ENCODE results near the gene DGCR8. TPM values are rescaled to one million over a fixed set of nuclear protein-coding genes. Genes with fewer than 3 reads are reported as not detected.

Gene DGCR8
- total and polyA plus RNA-seq, 9 donors: 27.1 to 48.7 (median 38.4) TPM

GRCh38 chr22:20052309-20053259 lies 27.5 kb upstream of the DGCR8 start:
- no peak overlapping the region for H3K4me3 ChIP-seq (ENCODE audit: low read length)
- H3K36me3 ChIP-seq (ENCODE audit: control insufficient read depth, insufficient read depth, low read length): peaks cover 37% of the 10 kb centered on the region
- H3K27ac ChIP-seq (ENCODE audit: low read length): no peak overlapping the region
- no peak for DNase-seq
- WGBS (ENCODE audit: insufficient coverage): 91% methylated on average over 12 of the region's 26 CpGs
- no peaks in the 10 kb centered on the region for H3K9me3 ChIP-seq (replicated peaks; ENCODE audit: control insufficient read depth, low read depth, low read length)
- H3K4me1 ChIP-seq (ENCODE audit: control insufficient read depth, insufficient read depth, low read length): no peaks in the 10 kb centered on the region
- H3K27me3 ChIP-seq (ENCODE audit: control insufficient read depth, insufficient read depth, low read length): no peaks in the 10 kb centered on the region

DNA sequence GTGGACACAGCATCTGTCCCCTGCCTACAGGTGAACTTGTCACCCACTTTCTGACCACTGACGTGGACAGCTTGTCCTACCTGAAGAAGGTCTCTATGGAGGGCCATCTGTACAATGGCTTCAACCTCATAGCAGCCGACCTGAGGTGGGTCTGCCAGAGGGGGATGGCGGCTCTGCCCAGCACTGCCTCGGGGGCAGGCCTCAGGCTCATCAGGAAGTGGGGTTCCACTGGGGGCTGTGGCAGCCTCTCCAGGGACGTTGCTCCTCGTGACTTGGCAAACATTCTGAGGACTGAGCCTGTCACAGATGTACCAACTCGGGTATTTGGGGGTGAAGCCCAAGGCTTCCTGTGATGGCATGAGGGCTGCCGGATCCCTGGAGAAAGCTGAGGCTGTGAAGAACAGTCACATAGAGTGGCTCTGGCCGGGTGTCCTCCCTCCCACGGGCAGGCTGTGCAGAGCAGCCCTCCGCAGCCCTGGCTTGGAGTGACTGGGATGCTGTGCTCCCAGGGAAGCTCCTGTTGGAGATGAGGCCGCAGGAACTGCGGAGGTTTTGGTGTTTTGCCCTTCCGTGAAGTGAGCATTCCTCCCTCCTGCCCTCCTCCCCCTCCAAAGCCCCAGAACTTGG lies 26.5 kb upstream of the DGCR8 start:
- H3K36me3 ChIP-seq (ENCODE audit: control insufficient read depth, insufficient read depth, low read length): peaks cover 37% of the 10 kb centered on the region
- H3K4me1 ChIP-seq (ENCODE audit: control insufficient read depth, insufficient read depth, low read length): no peaks in the 10 kb centered on the region
- H3K27me3 ChIP-seq (ENCODE audit: control insufficient read depth, insufficient read depth, low read length): no peaks in the 10 kb centered on the region
- 85% methylated on average over 14 of the region's 14 CpGs for WGBS (ENCODE audit: insufficient coverage)
- DNase-seq: no peak
- no peaks in the 10 kb centered on the region for H3K9me3 ChIP-seq (replicated peaks; ENCODE audit: control insufficient read depth, low read depth, low read length)
- H3K4me3 ChIP-seq (ENCODE audit: low read length): no peak overlapping the region
- H3K27ac ChIP-seq (ENCODE audit: low read length): no peak overlapping the region

DNA sequence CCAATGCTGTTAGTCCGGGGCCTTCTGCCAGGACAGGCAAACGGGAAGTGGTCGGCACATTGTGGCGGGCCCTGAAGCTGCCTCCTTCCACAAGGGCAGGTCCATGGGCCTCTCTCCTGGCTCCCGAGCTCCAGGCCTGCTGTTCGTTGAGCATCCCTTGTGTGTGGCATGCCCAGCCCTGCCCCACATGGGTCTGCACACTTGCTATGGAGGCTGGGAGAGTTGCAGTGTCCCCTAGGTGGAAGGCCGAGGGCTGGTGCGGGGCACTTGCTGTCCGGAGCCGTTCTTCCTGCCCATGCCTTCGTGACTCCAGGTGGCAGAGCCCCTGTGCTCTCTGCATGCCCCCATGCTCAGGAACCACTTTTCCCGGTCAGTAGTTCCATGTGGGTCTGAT lies 26.0 kb upstream of the DGCR8 start:
- no peaks in the 10 kb centered on the region for H3K9me3 ChIP-seq (replicated peaks; ENCODE audit: control insufficient read depth, low read depth, low read length)
- H3K27me3 ChIP-seq (ENCODE audit: control insufficient read depth, insufficient read depth, low read length): no peaks in the 10 kb centered on the region
- H3K4me1 ChIP-seq (ENCODE audit: control insufficient read depth, insufficient read depth, low read length): no peaks in the 10 kb centered on the region
- H3K4me3 ChIP-seq (ENCODE audit: low read length): no peak overlapping the region
- H3K36me3 ChIP-seq (ENCODE audit: control insufficient read depth, insufficient read depth, low read length): peaks cover 37% of the 10 kb centered on the region
- no peak for DNase-seq
- no peak overlapping the region for H3K27ac ChIP-seq (ENCODE audit: low read length)
- 92% methylated on average over 10 of the region's 12 CpGs for WGBS (ENCODE audit: insufficient coverage)

GRCh38 chr22:20054485-20054884 lies 25.6 kb upstream of the DGCR8 start:
- WGBS (ENCODE audit: insufficient coverage): 89% methylated on average over 6 of the region's 6 CpGs

DNA sequence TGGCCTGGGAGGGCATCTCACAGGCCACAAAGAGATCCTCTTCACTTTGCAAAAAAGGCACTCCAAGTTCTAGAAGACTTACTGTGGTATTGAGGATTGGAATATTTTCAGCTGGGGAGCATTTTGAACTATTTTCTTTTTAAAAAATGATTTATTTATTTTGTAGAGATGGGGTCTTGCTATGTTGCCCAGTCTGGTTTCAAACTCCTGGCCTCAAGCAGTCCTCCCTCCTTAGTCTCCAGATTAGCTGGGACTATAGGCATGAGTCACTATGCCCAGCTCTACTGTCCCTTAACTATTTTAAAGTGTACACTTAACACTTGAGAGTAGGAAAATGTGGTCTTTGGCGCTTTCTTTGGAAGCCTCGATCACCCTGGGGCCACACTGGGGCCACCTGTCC lies 24.9 kb upstream of the DGCR8 start:
- Histone ChIP-seq H3K36me3 (ENCODE audit: control insufficient read depth, insufficient read depth, low read length) (peaks cover 37% of the 10 kb centered on the region), H3K9me3 (replicated peaks; ENCODE audit: control insufficient read depth, low read depth, low read length) (no peaks in the 10 kb centered on the region), H3K4me1 (ENCODE audit: control insufficient read depth, insufficient read depth, low read length) (no peaks in the 10 kb centered on the region), H3K27ac (ENCODE audit: low read length) (no peak overlapping the region), H3K4me3 (ENCODE audit: low read length) (no peak overlapping the region), H3K27me3 (ENCODE audit: control insufficient read depth, insufficient read depth, low read length) (no peaks in the 10 kb centered on the region)
- DNase-seq: no peak
- WGBS (ENCODE audit: insufficient coverage): no CpG with 5 or more reads among the region's 2 CpGs

More at GRCh38 chr22:20054485-20054884, 25.6 kb upstream of the DGCR8 start:
- no peaks in the 10 kb centered on the region for H3K4me1 ChIP-seq (ENCODE audit: control insufficient read depth, insufficient read depth, low read length)
- no peak for DNase-seq
- no peaks in the 10 kb centered on the region for H3K9me3 ChIP-seq (replicated peaks; ENCODE audit: control insufficient read depth, low read depth, low read length)
- H3K4me3 ChIP-seq (ENCODE audit: low read length): no peak overlapping the region
- H3K36me3 ChIP-seq (ENCODE audit: control insufficient read depth, insufficient read depth, low read length): peaks cover 37% of the 10 kb centered on the region
- no peaks in the 10 kb centered on the region for H3K27me3 ChIP-seq (ENCODE audit: control insufficient read depth, insufficient read depth, low read length)
- no peak overlapping the region for H3K27ac ChIP-seq (ENCODE audit: low read length)

DNA sequence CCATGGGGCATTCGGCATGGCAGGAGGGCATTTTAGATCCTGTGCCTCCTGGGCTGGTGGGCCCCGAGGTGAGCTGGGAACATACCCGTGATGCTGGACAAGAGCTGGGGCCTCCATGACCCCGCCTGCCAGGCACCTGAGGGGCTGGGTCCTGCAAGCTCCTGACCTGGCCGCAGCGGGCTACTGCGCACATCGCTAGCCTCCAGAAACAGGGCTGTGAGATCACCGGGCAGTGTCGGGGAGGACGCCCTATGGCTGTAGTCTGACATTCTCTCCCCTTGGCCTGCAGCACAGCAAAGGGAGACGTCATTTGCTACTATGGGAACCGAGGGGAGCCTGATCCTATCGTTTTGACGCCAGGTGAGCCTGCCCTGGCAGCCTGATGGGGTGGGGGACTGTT lies 24.4 kb upstream of the DGCR8 start:
- no peak for DNase-seq
- Histone ChIP-seq H3K9me3 (replicated peaks; ENCODE audit: control insufficient read depth, low read depth, low read length) (no peaks in the 10 kb centered on the region), H3K4me3 (ENCODE audit: low read length) (no peak overlapping the region), H3K27me3 (ENCODE audit: control insufficient read depth, insufficient read depth, low read length) (no peaks in the 10 kb centered on the region), H3K36me3 (ENCODE audit: control insufficient read depth, insufficient read depth, low read length) (peaks cover 37% of the 10 kb centered on the region), H3K27ac (ENCODE audit: low read length) (no peak overlapping the region), H3K4me1 (ENCODE audit: control insufficient read depth, insufficient read depth, low read length) (no peaks in the 10 kb centered on the region)
- WGBS (ENCODE audit: insufficient coverage): 90% methylated on average over 15 of the region's 15 CpGs

GRCh38 chr22:20056161-20056560 lies 23.9 kb upstream of the DGCR8 start:
- WGBS (ENCODE audit: insufficient coverage): 81% methylated on average over 10 of the region's 10 CpGs
- H3K36me3 ChIP-seq (ENCODE audit: control insufficient read depth, insufficient read depth, low read length): peaks cover 37% of the 10 kb centered on the region
- H3K27me3 ChIP-seq (ENCODE audit: control insufficient read depth, insufficient read depth, low read length): no peaks in the 10 kb centered on the region
- no peak overlapping the region for H3K4me3 ChIP-seq (ENCODE audit: low read length)
- no peak for DNase-seq
- H3K27ac ChIP-seq (ENCODE audit: low read length): no peak overlapping the region
- H3K4me1 ChIP-seq (ENCODE audit: control insufficient read depth, insufficient read depth, low read length): peaks cover 3% of the 10 kb centered on the region
- H3K9me3 ChIP-seq (replicated peaks; ENCODE audit: control insufficient read depth, low read depth, low read length): no peaks in the 10 kb centered on the region

DNA sequence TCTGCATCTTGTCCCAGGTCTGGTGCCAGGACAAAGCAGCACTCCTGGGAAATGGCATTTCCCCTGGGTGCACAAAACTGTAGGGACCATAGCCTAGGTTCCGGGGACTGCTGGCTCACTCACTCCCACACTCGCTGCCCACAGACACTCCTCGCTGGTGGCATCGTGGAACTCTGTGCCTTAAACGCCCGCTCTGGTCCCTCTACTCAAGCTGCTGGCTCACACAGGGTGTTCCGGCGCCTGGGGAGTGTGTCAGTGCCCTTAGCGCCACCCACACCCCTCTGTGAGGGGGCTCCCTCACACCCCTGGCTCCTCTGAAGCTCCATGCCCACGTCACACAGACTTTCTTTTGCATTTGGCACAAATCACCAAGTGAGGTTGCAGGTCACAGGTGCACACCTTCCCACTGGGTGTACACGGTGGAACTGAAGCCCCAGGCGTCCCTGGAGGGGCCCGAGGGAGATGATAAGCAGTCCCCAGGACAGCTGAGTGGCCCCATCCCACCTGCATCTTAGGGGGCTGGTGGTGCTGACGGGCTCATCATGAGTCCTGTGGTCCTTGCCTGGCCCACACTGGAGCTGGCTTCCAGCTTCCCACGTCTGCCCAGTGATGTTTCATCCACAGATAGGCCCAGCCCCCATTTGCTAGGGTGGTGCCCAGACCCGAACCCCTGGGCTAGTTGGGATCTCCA lies 23.2 kb upstream of the DGCR8 start:
- Histone ChIP-seq H3K36me3 (ENCODE audit: control insufficient read depth, insufficient read depth, low read length) (peaks cover 43% of the 10 kb centered on the region), H3K4me3 (ENCODE audit: low read length) (no peak overlapping the region), H3K4me1 (ENCODE audit: control insufficient read depth, insufficient read depth, low read length) (peaks cover 9% of the 10 kb centered on the region), H3K27me3 (ENCODE audit: control insufficient read depth, insufficient read depth, low read length) (no peaks in the 10 kb centered on the region), H3K9me3 (replicated peaks; ENCODE audit: control insufficient read depth, low read depth, low read length) (no peaks in the 10 kb centered on the region), H3K27ac (ENCODE audit: low read length) (no peak overlapping the region)
- WGBS (ENCODE audit: insufficient coverage): 81% methylated on average over 15 of the region's 16 CpGs
- DNase-seq: no peak

- no peaks in the 10 kb centered on the region for H3K9me3 ChIP-seq (replicated peaks; ENCODE audit: control insufficient read depth, low read depth, low read length)
- no peak overlapping the region for H3K4me3 ChIP-seq (ENCODE audit: low read length)
- H3K27ac ChIP-seq (ENCODE audit: low read length): no peak overlapping the region
- DNase-seq: no peak
- 96% methylated on average over 6 of the region's 13 CpGs for WGBS (ENCODE audit: insufficient coverage)
- no peaks in the 10 kb centered on the region for H3K27me3 ChIP-seq (ENCODE audit: control insufficient read depth, insufficient read depth, low read length)
- peaks cover 49% of the 10 kb centered on the region for H3K36me3 ChIP-seq (ENCODE audit: control insufficient read depth, insufficient read depth, low read length)
- peaks cover 9% of the 10 kb centered on the region for H3K4me1 ChIP-seq (ENCODE audit: control insufficient read depth, insufficient read depth, low read length)
Measured at GRCh38 chr22:20057596-20058268, 22.3 kb upstream of the DGCR8 start.
